NCI-H1694 treated with DMSO at 0.1 percent for 48 hours (cell line): ENCODE data around the gene ABCA13.

Experiments used
- DNase-seq: peaks from one replicate; lab custom pipeline; 2025; lab: John Stamatoyannopoulos, UW

The ABCA13 gene

DNA sequence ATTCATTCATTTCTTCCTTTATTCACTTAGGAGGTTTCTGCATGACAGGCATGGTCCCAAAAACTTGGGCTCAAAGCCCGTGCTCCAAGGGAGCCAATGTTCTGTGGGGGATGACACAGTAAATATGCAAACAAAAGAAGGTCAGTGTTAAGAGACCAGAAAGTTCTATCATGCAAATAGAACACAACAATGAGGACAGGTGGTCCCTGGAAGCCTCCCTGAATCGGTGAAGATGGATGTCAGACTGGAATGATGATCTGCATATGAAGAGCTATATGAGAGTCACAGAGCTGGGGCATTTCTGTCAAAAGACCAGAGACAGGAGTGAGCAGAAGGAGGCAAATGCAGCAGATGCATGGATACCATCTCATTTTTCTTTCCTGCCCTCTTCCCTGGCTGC lies 129.0 kb downstream of the ABCA13 start:
- DNase-seq: no peak

DNA sequence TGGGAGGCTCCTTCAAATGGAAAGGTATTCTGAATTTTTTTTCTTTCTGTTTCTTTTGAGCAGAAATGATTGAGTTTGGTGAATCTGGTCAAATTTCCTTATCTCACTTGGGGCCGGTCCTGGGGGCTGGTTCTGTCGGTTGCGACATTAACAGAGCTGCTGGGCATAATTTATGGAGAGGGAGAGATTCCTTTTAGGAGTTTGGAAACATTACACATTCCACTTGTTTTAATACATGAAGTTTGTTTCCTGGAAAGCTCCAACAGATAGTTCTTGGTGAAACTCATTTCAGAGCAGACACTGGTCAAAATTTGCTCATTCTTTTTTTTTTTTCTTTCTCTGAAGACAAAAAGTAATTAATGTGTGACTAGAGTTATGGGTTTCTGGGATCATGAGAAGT lies 129.9 kb downstream of the ABCA13 start:
- DNase-seq: no peak

- DNase-seq: no peak
These were observed 133.4 kb downstream of the ABCA13 start for GRCh38 chr7:48304641-48305040.

GRCh38 chr7:48305661-48306060 lies 134.4 kb downstream of the ABCA13 start:
- no peak for DNase-seq

- DNase-seq: no peak
These were observed 135.9 kb downstream of the ABCA13 start for GRCh38 chr7:48307041-48307714.

DNA sequence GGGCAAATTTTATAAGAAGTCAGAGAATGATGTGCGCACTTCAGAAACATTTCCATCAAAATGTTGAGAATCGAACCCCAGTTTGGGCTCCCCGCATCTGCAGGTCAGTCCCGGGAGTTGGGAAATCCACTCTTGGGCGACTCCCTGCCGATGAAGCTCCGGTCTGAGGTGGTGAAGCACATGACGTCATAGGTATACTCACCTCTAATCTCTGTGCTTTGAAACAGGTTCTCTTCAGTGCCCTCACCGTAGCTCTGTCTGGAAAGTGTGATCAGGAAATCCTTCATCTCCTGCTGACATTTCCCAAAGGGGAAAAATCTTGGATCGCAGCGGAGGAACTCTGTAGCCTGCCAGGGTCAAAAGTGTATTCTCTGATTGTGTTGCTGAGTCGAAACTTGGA lies 138.5 kb downstream of the ABCA13 start:
- DNase-seq: no peak

DNA sequence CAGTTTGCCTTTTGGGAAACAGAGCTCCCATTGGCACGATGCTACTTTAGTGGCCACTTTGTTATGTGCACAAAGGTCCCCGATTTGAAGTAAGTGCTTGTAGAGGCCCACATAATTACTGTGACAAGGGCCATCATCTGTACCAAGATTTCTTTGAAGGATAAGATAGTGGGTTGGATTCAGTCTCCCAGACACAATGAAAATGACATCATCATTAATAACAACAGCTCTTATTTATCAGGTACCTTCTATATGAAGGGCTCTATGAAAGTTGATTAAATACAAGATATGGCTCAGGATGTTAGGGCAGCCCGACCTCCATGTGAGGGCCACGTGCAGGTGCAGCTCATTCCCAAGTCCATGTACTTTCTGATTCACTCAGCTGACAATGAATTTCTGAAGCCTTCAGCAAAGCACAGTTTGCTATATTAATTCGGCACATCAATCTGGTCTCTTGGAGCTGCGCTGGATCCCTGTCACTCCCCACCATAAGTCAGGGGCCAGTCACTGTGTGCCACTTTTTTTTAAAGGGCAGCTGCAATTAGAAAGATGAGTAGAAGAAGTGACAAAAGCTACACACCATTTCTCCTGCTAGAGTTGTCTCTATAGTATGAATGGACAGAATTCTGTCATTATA lies 140.3 kb downstream of the ABCA13 start:
- no peak for DNase-seq

DNA sequence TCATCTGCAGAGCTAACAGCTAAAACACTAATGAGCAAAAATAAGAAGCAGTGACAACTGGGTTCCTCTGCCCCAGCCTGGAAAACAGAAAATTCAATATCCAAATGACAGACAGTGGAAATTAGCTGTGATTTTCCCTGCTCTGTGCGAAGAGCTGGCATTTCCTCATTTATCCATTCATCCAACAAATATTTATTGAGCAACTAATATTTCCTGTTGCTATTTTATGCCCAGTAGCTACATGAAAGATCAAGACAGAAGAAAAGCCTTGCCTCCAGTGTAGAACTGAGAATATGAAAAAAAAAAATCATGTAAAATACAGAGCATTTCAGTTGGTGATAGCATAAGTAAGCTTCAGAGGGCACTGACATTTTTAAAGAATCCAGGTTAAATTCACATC lies 140.9 kb downstream of the ABCA13 start:
- DNase-seq: no peak

- DNase-seq: no peak
These were observed 145.5 kb downstream of the ABCA13 start for GRCh38 chr7:48316768-48317167.

DNA sequence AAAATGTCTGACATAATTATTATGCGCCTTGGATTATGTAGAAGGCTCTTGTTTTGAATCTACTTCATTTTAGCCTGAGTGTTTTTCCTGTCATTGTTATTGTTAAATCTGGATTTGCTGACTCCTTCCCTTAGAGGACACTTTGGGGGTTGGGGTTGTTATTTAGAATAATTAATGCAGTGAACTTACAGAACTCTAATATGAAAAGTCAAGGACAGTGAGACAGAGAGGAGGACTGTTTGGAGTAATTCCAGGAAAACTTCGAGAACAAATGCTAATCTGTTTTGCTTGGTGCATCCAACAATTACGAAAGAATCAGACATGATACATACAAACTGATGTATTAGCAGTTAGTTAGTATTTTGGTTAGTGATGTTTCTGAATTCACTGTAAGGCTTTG lies 146.1 kb downstream of the ABCA13 start:
- DNase-seq: no peak

GRCh38 chr7:48321319-48322010 lies 150.2 kb downstream of the ABCA13 start:
- no peak for DNase-seq

DNA sequence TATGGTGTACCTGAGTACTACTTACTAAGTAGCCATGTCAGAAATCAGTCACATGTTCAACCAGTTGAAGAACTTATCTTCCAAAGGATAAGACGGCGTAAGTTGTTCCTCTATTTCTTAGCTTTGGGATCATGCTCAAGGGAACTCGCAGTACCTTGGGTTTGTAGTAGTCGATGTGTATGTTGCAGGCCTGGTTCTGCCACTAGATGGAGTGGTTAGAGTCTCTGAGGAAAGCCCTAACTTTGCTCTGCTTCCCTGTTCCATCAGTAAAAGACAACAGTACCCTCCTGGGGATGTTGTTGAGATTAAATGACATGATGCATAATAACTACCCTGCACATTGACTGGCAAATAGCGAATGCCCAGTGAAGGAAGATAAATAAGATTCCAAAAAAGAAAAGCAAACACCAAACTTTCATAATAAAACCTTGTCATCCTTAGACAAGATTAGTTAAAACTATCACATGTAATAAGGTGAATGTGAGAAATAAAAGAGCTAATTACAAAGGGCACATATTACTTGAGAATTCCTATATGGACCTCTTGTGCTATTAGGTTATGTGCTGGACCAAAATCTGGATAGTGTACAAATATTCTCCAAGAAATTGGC lies 165.9 kb downstream of the ABCA13 start:
- DNase-seq: no peak

DNA sequence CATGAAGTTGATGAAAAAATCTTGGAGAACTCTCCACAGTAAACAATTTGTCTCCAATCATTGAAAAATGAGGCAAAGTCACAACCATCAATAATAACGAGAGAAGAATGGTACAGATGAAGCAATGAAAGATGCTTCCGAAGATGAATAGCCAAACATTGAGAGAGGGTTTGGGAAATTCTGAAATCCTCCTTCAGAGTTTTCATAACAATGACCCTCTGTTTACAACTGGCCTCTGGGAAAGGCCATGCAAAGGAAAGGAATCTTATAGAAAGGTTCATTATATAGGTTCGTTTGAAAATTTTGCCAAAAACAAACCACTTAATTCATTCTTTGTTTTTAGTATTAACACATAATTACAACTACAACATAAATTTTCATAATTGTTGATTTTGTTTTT lies 166.5 kb downstream of the ABCA13 start:
- DNase-seq: no peak

GRCh38 chr7:48347230-48347825 lies 176.1 kb downstream of the ABCA13 start:
- no peak for DNase-seq

- no peak for DNase-seq
These were observed 179.3 kb downstream of the ABCA13 start for GRCh38 chr7:48350515-48350914.

- no peak for DNase-seq
These were observed 180.6 kb downstream of the ABCA13 start for GRCh38 chr7:48351900-48352299.

DNA sequence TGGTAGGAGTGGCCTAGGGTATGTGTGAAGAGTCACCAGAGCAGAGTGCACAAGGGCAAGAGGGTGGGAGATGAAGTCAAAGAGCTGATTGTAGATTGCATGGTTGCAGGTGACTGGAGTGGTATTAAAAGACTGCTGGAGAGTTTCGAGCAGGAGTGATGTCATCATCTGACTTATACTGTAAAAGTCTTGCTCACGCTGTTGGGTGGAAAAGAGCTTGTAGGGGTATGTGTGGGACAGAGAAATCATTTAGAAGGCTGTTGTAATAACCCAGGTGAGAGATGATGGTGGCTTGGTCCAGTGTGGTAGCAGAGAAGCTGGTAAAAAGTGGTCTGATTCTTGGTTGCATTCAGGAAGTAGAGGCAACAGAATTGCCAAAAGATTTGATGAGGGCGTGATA lies 184.1 kb downstream of the ABCA13 start:
- DNase-seq: no peak

DNA sequence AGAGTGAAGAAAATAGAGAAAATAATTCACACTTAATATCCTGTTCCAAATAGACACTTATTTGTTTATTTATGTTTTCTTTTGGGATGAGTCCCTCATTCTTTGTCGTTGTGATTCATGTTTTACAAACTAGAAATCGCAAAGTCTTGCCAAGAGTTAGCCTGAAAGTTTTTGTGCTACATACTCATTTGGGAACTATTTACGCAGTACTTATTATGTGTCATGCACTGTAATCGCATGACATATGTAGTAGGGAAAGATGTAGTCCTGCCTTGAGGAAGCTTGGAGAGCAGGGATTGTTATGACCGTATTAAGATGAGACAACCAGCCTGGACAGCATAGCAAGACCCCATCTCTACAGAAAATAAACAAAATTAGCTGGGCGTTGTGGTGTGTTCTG lies 189.3 kb downstream of the ABCA13 start:
- DNase-seq: no peak

- no peak for DNase-seq
These were observed 191.9 kb downstream of the ABCA13 start for GRCh38 chr7:48363174-48363573.

DNA sequence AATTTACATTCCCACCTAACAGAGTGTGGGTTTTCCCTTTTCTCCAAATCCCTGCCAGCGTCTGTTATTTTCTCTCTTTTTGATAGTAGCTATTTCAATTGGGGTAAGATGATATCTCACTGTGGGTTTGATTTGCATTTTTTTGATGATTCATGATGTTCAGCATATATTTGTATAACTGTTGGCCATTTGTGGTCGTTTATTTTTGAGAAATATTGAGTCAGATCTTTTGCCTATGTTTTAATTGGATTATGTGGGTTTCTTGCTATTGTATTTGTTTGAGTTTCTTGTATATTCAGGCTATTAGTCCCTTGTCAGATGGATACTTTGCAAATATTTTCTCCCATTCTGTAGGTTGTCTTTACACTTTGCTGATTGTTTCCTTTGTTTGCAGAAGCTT lies 193.8 kb downstream of the ABCA13 start:
- no peak for DNase-seq

DNA sequence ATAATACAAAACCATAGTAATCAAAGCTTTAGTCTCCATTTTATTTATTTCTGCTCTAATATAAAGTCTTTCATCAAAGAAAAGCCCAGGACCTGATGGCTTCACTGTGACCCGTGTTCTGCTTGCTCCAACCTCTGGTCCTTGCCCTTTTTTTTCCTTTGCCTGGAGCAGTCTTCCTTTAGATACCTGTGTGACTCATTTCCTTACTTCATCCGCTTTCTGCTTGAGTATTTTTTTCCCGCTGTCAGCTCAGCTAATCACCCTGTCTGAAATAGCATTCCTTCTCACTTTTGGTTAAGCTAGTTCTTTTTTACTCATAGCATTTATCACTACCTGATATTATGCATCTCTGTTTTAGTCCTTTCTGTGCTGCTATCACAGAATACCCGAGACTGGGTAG lies 194.8 kb downstream of the ABCA13 start:
- no peak for DNase-seq

DNA sequence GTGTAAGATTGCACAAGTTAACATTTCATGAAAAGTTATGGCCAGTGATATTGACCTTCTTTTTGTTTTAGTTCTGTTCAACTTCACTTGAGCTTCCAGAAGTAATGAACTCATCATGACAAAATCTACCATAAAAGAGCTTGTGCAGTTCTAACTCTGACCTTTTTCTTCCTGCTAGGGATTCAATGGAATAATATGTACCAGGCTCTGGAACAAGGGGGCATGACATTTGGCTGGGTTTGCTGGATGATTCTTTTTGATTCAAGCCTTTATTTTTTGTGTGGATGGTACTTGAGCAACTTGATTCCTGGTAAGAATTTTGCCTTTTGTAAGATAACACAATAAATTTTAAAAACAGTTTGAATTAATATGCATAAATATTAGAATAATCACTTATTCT lies 205.0 kb downstream of the ABCA13 start:
- DNase-seq: no peak

- no peak for DNase-seq
These were observed 209.7 kb downstream of the ABCA13 start for GRCh38 chr7:48380921-48381320.
